ENCODE measurements around the gene MFN2. TPM values are rescaled to one million over a fixed set of nuclear protein-coding genes. Genes with fewer than 3 reads are reported as not detected.
"Not testable (repeated sequence)": the region's sequence is repeated elsewhere in the genome, so short reads cannot be mapped to it uniquely, and the experiment has no call there.

The MFN2 gene
- total and polyA plus RNA-seq, 3 donors from 2014 or later = 77.5 to 95.3 (median 80.0) TPM

- TF ChIP-seq CTCF (IDR thresholded peaks at IDR 0.05) (no peak), POLR2A (IDR thresholded peaks at IDR 0.05) (no peak)
- DNase-seq = no peak
- WGBS, 2 donors = 81 to 85% methylated on average over 16 to 17 of the region's 17 CpGs
- Histone ChIP-seq H3K27ac (no peak overlapping the region), H3K9me3 (no peaks in the 10 kb centered on the region), H3K27me3 (no peaks in the 10 kb centered on the region), H3K36me3 (ENCODE audit: low read depth, missing control alignments) (no peaks in the 10 kb centered on the region), H3K4me3 (no peak overlapping the region), H3K4me1 (no peaks in the 10 kb centered on the region)
- intact Hi-C loops (cut with DNase I; ENCODE audit: low total_unique reads) = no loop called here
Measured at GRCh38 chr1:12006167-12006921, 26.1 kb downstream of the MFN2 start.

DNA sequence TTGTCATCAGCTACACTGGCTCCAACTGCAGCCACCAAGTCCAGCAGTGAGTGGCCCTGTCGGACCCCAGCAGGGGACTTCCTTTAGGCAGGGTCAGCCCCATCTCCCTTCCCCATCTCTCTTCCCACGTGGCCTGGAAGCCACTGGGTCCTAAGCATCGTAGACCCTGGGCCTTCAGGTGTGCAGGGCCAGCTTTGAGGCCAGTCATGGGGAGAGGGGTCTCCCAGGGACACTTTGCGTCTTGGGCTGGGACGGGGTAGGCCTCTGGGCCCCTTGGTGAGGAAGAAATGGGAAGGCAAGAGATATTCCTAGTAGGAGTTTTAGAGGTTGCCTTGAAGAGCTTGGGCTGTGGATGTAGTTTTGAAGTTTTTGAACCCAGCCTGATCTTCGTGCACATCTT lies 27.0 kb downstream of the MFN2 start:
- H3K4me1 ChIP-seq = no peaks in the 10 kb centered on the region
- 93 to 100% methylated on average over 2 to 6 of the region's 6 CpGs for WGBS, 2 donors
- H3K36me3 ChIP-seq (ENCODE audit: low read depth, missing control alignments) = no peaks in the 10 kb centered on the region
- intact Hi-C loops (cut with DNase I; ENCODE audit: low total_unique reads) = no loop called here
- H3K9me3 ChIP-seq = no peaks in the 10 kb centered on the region
- no peak for DNase-seq
- H3K4me3 ChIP-seq = no peak overlapping the region
- H3K27me3 ChIP-seq = no peaks in the 10 kb centered on the region
- H3K27ac ChIP-seq = no peak overlapping the region
- TF ChIP-seq POLR2A (IDR thresholded peaks at IDR 0.05) = no peak
- TF ChIP-seq CTCF (IDR thresholded peaks at IDR 0.05) = no peak

DNA sequence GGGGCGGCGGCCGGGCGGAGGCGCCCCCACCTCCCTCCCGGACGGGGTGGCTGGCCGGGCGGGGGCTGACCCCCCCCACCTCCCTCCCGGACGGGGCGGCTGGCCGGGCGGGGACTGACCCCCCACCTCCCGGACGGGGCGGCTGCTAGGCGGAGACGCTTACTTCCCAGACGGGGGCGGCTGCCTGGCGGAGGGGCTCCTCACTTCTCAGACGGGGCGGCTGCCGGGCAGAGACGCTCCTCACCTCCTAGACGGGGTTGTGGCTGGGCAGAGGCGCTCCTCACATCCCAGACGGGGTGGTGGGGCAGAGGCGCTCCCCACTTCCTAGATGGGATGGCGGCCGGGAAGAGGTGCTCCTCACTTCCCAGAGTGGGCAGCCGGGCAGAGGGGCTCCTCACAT lies 28.1 kb downstream of the MFN2 start:
- H3K27me3 ChIP-seq; H3K9me3 ChIP-seq; H3K27ac ChIP-seq; intact Hi-C loops (cut with DNase I; ENCODE audit: low total_unique reads); DNase-seq; H3K4me3 ChIP-seq; H3K4me1 ChIP-seq; H3K36me3 ChIP-seq (ENCODE audit: low read depth, missing control alignments): not testable (repeated sequence)
- 93 to 100% methylated on average over 4 to 26 of the region's 33 CpGs for WGBS, 2 donors

GRCh38 chr1:12009318-12009947 lies 29.2 kb downstream of the MFN2 start:
- no peaks in the 10 kb centered on the region for H3K36me3 ChIP-seq (ENCODE audit: low read depth, missing control alignments)

More at GRCh38 chr1:12009318-12009947, 29.2 kb downstream of the MFN2 start:
- H3K4me1 ChIP-seq = no peaks in the 10 kb centered on the region
- TF ChIP-seq CTCF (IDR thresholded peaks at IDR 0.05) (no peak), POLR2A (IDR thresholded peaks at IDR 0.05) (no peak)
- H3K9me3 ChIP-seq = no peaks in the 10 kb centered on the region
- no peak overlapping the region for H3K4me3 ChIP-seq
- H3K27me3 ChIP-seq = no peaks in the 10 kb centered on the region
- H3K27ac ChIP-seq = no peak overlapping the region
- no peak for DNase-seq
- intact Hi-C loops (cut with DNase I; ENCODE audit: low total_unique reads) = no loop called here
- 92 to 96% methylated on average over 3 to 9 of the region's 9 CpGs for WGBS, 2 donors

All from testis (tissue), 3 donors.